BJ (cell line): Measurements from ENCODE around the gene THEM5. TPM values are rescaled to one million over a fixed set of nuclear protein-coding genes. Genes with fewer than 3 reads are reported as not detected.

Experiments used
- CTCF ChIA-PET: fragments of 350-600 bp; formaldehyde crosslinking; extraction: SDS; loops from one replicate; lab custom pipeline; 2021; ENCODE audit warnings: antibody characterized with exemption, inconsistent platforms; lab: Yijun Ruan, JAX
- POLR2A ChIA-PET: fragments of 300-600 bp; sonication (Branson Sonifier 250); formaldehyde crosslinking; extraction: SDS; loops from one replicate; lab custom pipeline; 2021; ENCODE audit warnings: antibody characterized with exemption; lab: Charles Lee
- DNase-seq: peaks from one replicate; pipeline ENCODE4 v3.0.0-alpha.2; 2011; ENCODE audit warnings: low read depth
- H3K27me3 ChIP-seq: 2 replicates; pipeline ENCODE4 v1.6.0; 2011; ENCODE audit warnings: low read length; ENCODE audit not compliant: control insufficient read depth, insufficient read depth
- H3K36me3 ChIP-seq: 2 replicates; pipeline ENCODE4 v1.5.1; 2011; ENCODE audit warnings: low read length; ENCODE audit not compliant: control insufficient read depth, insufficient read depth
- H3K4me3 ChIP-seq: 2 replicates; pipeline ENCODE4 v1.5.1; 2011; ENCODE audit warnings: low read depth, mild to moderate bottlenecking, control low read depth, low read length
- CTCF ChIP-seq: IDR thresholded peaks from 2 replicates; pipeline ENCODE4 v1.5.1; 2011; ENCODE audit warnings: low read depth, mild to moderate bottlenecking, control low read depth, inconsistent platforms, low read length, moderate library complexity; ENCODE audit not compliant: insufficient read depth
- polyA plus RNA-seq: library from polyadenylated mRNA; depleted of rRNA; stranded (reverse); fragments of >200 nt; gene quantifications from 2 replicates; pipeline ENCODE4 v1.2.3, GENCODE V29; 2011

THEM5 gene
- polyA plus RNA-seq, 1 experiment, result not detected

GRCh38 chr1:151809985-151810556 lies 43.4 kb downstream of the THEM5 start:
- no peaks in the 10 kb centered on the region for H3K36me3 ChIP-seq
- TF ChIP-seq CTCF, result no peak
- POLR2A ChIA-PET, result interaction anchor here (0.6 kb wide), 1 partner anchor 21 kb away, joined by 3 read pairs; no protein-coding TSS in a partner anchor
- no peak for DNase-seq
- H3K4me3 ChIP-seq, result no peak overlapping the region
- CTCF ChIA-PET, result no interaction called here
- peaks cover 25% of the 10 kb centered on the region for H3K27me3 ChIP-seq

GRCh38 chr1:151809290-151809984 lies 44.1 kb downstream of the THEM5 start:
- no peaks in the 10 kb centered on the region for H3K36me3 ChIP-seq
- ChIA-PET CTCF (no interaction called here), POLR2A (interaction anchor here (0.6 kb wide), 1 partner anchor 20 kb away, joined by 3 read pairs; no protein-coding TSS in a partner anchor)
- no peak for DNase-seq
- no peak for TF ChIP-seq CTCF
- H3K27me3 ChIP-seq, result peaks cover 26% of the 10 kb centered on the region
- no peak overlapping the region for H3K4me3 ChIP-seq

- Histone ChIP-seq H3K27me3 (peaks cover 30% of the 10 kb centered on the region), H3K4me3 (no peak overlapping the region), H3K36me3 (no peaks in the 10 kb centered on the region)
- no peak for TF ChIP-seq CTCF
- no peak for DNase-seq
- POLR2A ChIA-PET, result no interaction called here
- CTCF ChIA-PET, result no interaction called here
Observed at GRCh38 chr1:151807766-151808165, 45.7 kb downstream of the THEM5 start.

GRCh38 chr1:151807131-151807530 lies 46.4 kb downstream of the THEM5 start:
- TF ChIP-seq CTCF, result no peak
- CTCF ChIA-PET, result no interaction called here
- POLR2A ChIA-PET, result no interaction called here
- Histone ChIP-seq H3K36me3 (no peaks in the 10 kb centered on the region), H3K27me3 (peaks cover 32% of the 10 kb centered on the region), H3K4me3 (no peak overlapping the region)
- DNase-seq, result no peak

- POLR2A ChIA-PET, result no interaction called here
- Histone ChIP-seq H3K27me3 (peaks cover 34% of the 10 kb centered on the region), H3K4me3 (no peak overlapping the region), H3K36me3 (no peaks in the 10 kb centered on the region)
- DNase-seq, result no peak
- no peak for TF ChIP-seq CTCF
- CTCF ChIA-PET, result no interaction called here
Observed at GRCh38 chr1:151806170-151806569, 47.3 kb downstream of the THEM5 start.
